Measurements from ENCODE around the gene ATP10B. TPM values are rescaled to one million over a fixed set of nuclear protein-coding genes. Genes with fewer than 3 reads are reported as not detected.

ATP10B gene
- total RNA-seq, 4 donors from 2014 or later: 17.9 to 29.6 (median 23.5) TPM

DNA sequence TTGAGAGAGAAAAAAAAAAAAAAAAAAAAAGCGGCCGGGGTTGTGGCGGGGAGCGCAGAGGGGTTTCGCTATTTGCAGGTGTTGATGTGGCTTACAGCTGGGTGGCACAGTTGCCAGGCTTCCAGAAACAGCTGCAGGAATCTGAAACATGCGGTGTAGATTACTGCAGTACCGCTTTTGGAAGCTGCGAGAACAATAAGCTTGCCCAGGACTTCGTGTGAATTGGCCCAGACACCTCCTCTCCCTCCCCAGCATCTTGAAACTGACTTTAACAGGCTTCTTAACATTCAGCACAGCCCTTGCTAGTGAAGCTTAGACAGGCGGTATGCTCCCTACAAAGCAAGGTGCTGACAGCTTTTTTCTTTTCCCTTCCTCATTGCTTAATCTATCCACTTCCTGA, 104.0 kb downstream of the ATP10B start:
- DNase-seq (ENCODE audit: low spot score in 2 of 2): no peak
- TF ChIP-seq POLR2A (IDR thresholded peaks at IDR 0.05): no peak
- TF ChIP-seq, protein P1, sequence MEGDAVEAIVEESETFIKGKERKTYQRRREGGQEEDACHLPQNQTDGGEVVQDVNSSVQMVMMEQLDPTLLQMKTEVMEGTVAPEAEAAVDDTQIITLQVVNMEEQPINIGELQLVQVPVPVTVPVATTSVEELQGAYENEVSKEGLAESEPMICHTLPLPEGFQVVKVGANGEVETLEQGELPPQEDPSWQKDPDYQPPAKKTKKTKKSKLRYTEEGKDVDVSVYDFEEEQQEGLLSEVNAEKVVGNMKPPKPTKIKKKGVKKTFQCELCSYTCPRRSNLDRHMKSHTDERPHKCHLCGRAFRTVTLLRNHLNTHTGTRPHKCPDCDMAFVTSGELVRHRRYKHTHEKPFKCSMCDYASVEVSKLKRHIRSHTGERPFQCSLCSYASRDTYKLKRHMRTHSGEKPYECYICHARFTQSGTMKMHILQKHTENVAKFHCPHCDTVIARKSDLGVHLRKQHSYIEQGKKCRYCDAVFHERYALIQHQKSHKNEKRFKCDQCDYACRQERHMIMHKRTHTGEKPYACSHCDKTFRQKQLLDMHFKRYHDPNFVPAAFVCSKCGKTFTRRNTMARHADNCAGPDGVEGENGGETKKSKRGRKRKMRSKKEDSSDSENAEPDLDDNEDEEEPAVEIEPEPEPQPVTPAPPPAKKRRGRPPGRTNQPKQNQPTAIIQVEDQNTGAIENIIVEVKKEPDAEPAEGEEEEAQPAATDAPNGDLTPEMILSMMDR (IDR thresholded peaks at IDR 0.05): no peak
- no peak overlapping the region for H3K4me3 ChIP-seq (ENCODE audit: low read depth, poor library complexity, severe bottlenecking)
- intact Hi-C loops (cut with DNase I; ENCODE audit: low total_unique reads): no loop called here
- WGBS, 2 donors: 47 to 62% methylated on average over 10 of the region's 10 CpGs

DNA sequence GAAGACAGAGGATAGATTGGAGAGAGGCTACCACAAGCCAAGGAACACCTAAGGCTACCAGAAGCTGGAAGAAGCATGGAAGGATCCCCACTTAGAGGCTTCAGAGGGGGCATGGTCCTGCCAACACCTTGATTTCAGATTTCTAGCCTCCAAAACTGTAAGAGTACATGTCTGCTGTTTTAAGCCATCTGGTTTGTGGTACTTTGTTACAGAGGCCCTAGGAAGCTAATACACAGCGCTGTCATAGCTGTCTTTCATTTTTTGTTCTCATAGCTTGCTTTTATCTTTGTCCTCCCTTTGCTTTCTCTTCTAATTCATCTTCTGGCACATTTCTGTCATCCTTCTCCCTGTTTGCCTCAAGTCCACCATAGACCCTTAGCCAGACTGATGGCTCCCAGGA, 104.5 kb downstream of the ATP10B start:
- intact Hi-C loops (cut with DNase I; ENCODE audit: low total_unique reads): no loop called here
- TF ChIP-seq, protein P1 (IDR thresholded peaks at IDR 0.05): no peak
- WGBS, 2 donors: 76 to 93% methylated on average over 1 of the region's 1 CpG

DNA sequence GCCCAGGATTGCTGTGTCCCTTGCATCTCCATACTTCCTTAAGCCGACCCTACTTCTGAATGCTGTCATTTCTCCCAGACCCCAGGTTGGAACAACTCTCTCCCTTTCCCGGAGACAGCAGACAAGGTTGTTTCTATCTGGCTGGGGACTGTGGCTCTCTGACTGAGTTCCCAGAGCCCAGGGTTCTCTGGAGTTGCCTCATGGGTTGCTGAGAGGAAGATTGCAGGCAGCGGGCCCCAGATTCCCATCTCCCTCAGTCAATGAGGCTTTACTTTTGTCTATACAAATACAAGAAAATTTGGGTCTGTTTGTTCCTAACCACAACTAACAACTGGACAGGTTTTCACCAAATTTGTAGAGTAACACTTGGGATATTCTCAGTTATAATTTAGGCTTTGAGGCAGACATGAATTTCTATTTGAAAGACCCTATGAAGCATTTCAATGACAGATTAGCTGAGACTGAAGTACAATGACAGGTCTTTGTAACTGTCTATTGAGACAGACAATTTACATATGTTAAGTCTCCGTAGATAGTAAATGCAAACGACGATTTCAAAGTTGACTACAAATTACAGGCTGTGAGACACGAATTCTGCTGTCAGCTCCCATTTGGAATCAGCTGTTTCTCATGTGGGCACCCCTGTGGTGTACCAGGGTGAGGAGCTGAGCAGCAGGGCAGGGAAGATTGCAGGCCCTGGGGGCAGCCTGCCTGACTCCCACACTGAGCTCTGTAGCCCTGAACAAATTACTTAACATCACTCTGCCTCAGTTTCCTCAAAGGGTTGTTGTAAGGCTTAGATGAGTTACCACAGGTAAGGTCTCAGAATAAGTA, 107.5 kb downstream of the ATP10B start:
- DNase-seq (ENCODE audit: low spot score in 2 of 2): no peak
- no peak for TF ChIP-seq POLR2A (IDR thresholded peaks at IDR 0.05)
- TF ChIP-seq, protein P1 (IDR thresholded peaks at IDR 0.05): no peak
- H3K4me3 ChIP-seq (ENCODE audit: low read depth, poor library complexity, severe bottlenecking): no peak overlapping the region
- intact Hi-C loops (cut with DNase I; ENCODE audit: low total_unique reads): no loop called here
- 65 to 74% methylated on average over 7 of the region's 7 CpGs for WGBS, 2 donors

More for the DNA sequence above, 104.5 kb downstream of the ATP10B start:
- DNase-seq (ENCODE audit: low spot score in 2 of 2): no peak
- no peak overlapping the region for H3K4me3 ChIP-seq (ENCODE audit: low read depth, poor library complexity, severe bottlenecking)

DNA sequence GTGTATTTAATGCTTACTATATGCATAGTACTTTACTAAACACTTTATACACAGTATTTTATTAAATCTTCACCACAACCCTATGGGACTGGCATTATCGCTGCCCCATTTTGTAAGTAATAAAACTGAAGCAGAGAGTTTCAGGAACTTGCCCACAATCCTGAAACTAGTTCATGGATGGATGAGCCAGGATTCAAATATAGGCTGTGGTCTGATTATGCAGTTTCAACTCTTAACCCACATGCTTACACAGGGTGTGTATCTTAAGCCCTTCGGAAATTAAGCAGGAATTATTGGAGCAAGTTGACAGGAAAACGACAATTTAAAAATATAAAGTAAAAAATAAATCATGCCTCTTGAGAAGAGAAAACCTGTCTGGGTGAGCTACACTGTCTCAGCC, 109.0 kb downstream of the ATP10B start:
- H3K4me3 ChIP-seq (ENCODE audit: low read depth, poor library complexity, severe bottlenecking): no peak overlapping the region
- intact Hi-C loops (cut with DNase I; ENCODE audit: low total_unique reads): no loop called here
- no peak for DNase-seq (ENCODE audit: low spot score in 2 of 2)
- WGBS, 2 donors: 63 to 65% methylated on average over 3 of the region's 3 CpGs
- no peak for TF ChIP-seq POLR2A (IDR thresholded peaks at IDR 0.05)
- TF ChIP-seq, protein P1 (IDR thresholded peaks at IDR 0.05): no peak

DNA sequence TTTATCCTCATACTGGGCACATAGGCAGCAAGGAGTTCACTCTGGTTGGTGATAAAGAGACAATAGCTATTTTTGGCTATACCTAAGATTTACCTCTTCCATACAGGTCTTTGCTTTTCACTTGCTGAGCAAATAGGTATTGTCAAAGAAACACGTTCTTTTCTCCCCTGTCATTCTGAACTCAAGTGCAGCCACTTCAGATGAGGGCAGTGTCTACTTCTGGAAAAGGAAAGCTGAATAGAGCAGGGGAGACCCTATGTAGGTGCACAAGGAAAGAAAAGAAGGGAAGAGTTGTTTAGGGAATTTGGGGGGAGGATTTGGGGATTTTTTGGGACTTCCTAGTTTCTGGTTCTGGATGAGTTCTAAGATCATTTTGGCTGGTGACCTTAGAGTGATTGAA, 109.6 kb downstream of the ATP10B start:
- H3K4me3 ChIP-seq (ENCODE audit: low read depth, poor library complexity, severe bottlenecking): no peak overlapping the region
- DNase-seq (ENCODE audit: low spot score in 2 of 2): no peak
- intact Hi-C loops (cut with DNase I; ENCODE audit: low total_unique reads): no loop called here
- 71 to 91% methylated on average over 1 of the region's 1 CpG for WGBS, 2 donors
- TF ChIP-seq, protein P1 (IDR thresholded peaks at IDR 0.05): no peak
- no peak for TF ChIP-seq POLR2A (IDR thresholded peaks at IDR 0.05)
